ENCODE measurements around the gene MAL. TPM values are rescaled to one million over a fixed set of nuclear protein-coding genes. Genes with fewer than 3 reads are reported as not detected.

The MAL gene
- total RNA-seq, 1 donor from 2014 or later, result not detected

- no peak overlapping the region for H3K4me3 Mint-ChIP-seq
- no peak overlapping the region for H3K27ac Mint-ChIP-seq
- no peaks in the 10 kb centered on the region for H3K9me3 Mint-ChIP-seq
- CTCF ChIA-PET, result no interaction called here
- H3K4me1 Mint-ChIP-seq, result peaks cover 6% of the 10 kb centered on the region
- peaks cover 24% of the 10 kb centered on the region for H3K27me3 Mint-ChIP-seq
- POLR2A ChIA-PET, result no interaction called here
- intact Hi-C loops (cut with micrococcal nuclease), result no loop called here
- no peak for TF ChIP-seq CTCF (IDR thresholded peaks at IDR 0.05)
- no peaks in the 10 kb centered on the region for H3K36me3 Mint-ChIP-seq (ENCODE audit: low read depth)
- ATAC-seq (ENCODE audit: low read depth), result no peak
- no peak for DNase-seq
Observed at GRCh38 chr2:95071856-95072255, 46.3 kb downstream of the MAL start.

GRCh38 chr2:95072424-95072823, 46.9 kb downstream of the MAL start:
- no peaks in the 10 kb centered on the region for H3K9me3 Mint-ChIP-seq
- H3K4me1 Mint-ChIP-seq, result peaks cover 9% of the 10 kb centered on the region
- TF ChIP-seq CTCF (IDR thresholded peaks at IDR 0.05), result no peak
- ATAC-seq (ENCODE audit: low read depth), result no peak
- H3K36me3 Mint-ChIP-seq (ENCODE audit: low read depth), result no peaks in the 10 kb centered on the region
- DNase-seq, result no peak
- POLR2A ChIA-PET, result no interaction called here
- CTCF ChIA-PET, result no interaction called here
- intact Hi-C loops (cut with micrococcal nuclease), result no loop called here
- no peak overlapping the region for H3K4me3 Mint-ChIP-seq
- H3K27me3 Mint-ChIP-seq, result peaks cover 24% of the 10 kb centered on the region
- H3K27ac Mint-ChIP-seq, result no peak overlapping the region

DNA sequence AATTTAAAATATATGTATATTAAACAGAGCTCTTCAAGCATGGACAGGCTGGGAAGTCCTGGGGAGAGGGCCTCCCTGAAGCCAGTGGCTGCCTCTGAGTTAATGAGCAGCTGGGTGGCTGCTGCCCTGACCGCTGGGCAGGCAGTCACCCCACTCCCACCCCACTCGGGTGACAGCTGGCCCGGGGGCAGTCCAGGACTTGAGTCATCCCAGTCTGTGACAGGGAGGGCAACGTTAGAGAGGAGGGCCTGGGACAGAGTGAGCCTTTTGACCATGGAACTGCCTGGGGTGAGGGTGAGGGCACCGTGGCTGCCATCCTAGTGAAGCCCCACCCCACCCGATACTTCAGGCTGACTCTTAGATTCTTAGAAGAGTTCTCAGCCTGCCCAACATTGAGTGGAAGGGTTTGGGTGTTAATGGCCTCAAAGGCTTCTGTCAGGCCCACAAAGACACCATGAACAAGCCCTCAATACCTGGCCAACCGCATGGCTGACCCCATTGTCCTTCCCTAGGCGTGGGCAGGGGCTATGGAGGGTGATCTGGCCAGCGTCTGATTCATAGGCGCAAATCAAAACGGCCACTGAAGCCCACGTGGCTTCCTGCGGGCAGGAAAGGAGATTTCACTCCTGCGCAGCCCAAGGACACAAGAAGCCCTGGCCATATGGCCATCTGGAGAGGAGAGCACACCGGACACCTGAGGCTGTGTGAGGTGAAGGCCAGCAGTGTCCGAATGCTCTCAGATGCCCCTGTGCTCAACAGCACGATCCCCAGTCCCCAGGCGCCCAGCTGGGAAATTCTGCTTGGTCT, 48.6 kb downstream of the MAL start:
- ChIA-PET POLR2A (no interaction called here), CTCF (no interaction called here)
- ATAC-seq (ENCODE audit: low read depth) (no peak), DNase-seq (no peak)
- no peaks in the 10 kb centered on the region for H3K36me3 Mint-ChIP-seq (ENCODE audit: low read depth)
- no peak overlapping the region for H3K27ac Mint-ChIP-seq
- H3K4me1 Mint-ChIP-seq, result peaks cover 10% of the 10 kb centered on the region
- H3K9me3 Mint-ChIP-seq, result no peaks in the 10 kb centered on the region
- intact Hi-C loops (cut with micrococcal nuclease), result no loop called here
- H3K27me3 Mint-ChIP-seq, result peaks cover 22% of the 10 kb centered on the region
- H3K4me3 Mint-ChIP-seq, result no peak overlapping the region
- no peak for TF ChIP-seq CTCF (IDR thresholded peaks at IDR 0.05)

- no peak for TF ChIP-seq CTCF (IDR thresholded peaks at IDR 0.05)
- peaks cover 20% of the 10 kb centered on the region for H3K27me3 Mint-ChIP-seq
- no peak for DNase-seq
- no peak overlapping the region for H3K4me3 Mint-ChIP-seq
- H3K36me3 Mint-ChIP-seq (ENCODE audit: low read depth), result no peaks in the 10 kb centered on the region
- H3K9me3 Mint-ChIP-seq, result no peaks in the 10 kb centered on the region
- ATAC-seq (ENCODE audit: low read depth), result no peak
- no peak overlapping the region for H3K27ac Mint-ChIP-seq
- ChIA-PET CTCF (no interaction called here), POLR2A (no interaction called here)
- peaks cover 10% of the 10 kb centered on the region for H3K4me1 Mint-ChIP-seq
- intact Hi-C loops (cut with micrococcal nuclease), result no loop called here
Observed at GRCh38 chr2:95074663-95075439, 49.3 kb downstream of the MAL start.

DNA sequence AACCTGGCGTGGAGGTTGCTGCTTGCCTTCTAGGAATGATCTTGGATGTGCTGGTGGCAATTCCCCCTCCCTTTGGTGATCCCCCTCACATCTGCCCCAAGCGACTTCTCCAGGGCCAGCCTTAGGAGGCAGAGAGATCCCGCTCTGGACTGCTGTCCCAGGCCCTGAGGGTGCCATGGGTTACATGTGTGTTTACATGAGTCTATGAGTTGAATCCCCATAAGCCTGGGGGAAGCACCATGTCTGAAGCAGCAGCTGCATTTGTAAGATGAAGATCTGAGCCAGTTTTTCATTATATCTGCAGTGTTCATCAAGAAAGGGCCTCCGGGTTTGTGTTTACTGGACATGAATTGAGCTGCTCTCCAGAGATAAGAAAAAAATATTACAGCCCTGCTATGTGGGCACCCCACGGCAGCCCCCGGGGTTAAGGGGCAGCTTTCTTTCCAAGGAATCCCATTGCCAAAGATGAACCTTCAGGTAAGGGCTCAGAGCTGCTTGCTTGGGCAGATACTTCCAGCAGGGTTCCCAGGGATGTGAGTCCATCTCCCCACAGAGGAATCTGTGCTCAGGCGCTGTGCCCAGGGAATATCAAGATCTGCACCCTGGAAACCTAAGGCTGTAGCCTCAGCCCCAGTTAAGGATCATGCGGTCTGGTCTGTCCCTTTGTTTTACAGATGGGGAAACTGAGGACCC, 50.1 kb downstream of the MAL start:
- CTCF ChIA-PET, result interaction anchor here (1.2 to 1.7 kb wide), 3 partner anchors 11 to 40 kb away, joined by 3 to 11 read pairs (median 5); no protein-coding TSS in a partner anchor
- Mint-ChIP-seq H3K27me3 (peaks cover 20% of the 10 kb centered on the region), H3K27ac (no peak overlapping the region), H3K4me3 (no peak overlapping the region), H3K4me1 (peaks cover 10% of the 10 kb centered on the region), H3K9me3 (no peaks in the 10 kb centered on the region), H3K36me3 (ENCODE audit: low read depth) (no peaks in the 10 kb centered on the region)
- ATAC-seq (ENCODE audit: low read depth), result no peak
- intact Hi-C loops (cut with micrococcal nuclease), result loop anchor here (1.0 to 2.0 kb wide), 3 partner anchors 40 to 132 kb away; partner anchors contain the start of genes MAL and ZNF892
- DNase-seq, result no peak
- no peak for TF ChIP-seq CTCF (IDR thresholded peaks at IDR 0.05)
- POLR2A ChIA-PET, result no interaction called here

Measured in activated B cell treated with CpG ODN at 0.5 μM for 24 hours (primary cell).